GM13977 (cell line): ENCODE results near the gene PBX2.
"Not testable (repeated sequence)": the region's sequence is repeated elsewhere in the genome, so short reads cannot be mapped to it uniquely, and the experiment has no call there.

Source experiments
- DNase-seq: peaks from one replicate; pipeline ENCODE4 v3.0.0; 2012; ENCODE audit warnings: low spot score
- in situ Hi-C: fragments of 300-500 bp; cut with MboI; formaldehyde crosslinking; loops from one replicate; pipeline ENCODE4 v1.12.0; 2022; ENCODE audit warnings: low sequenced_read_pairs, low pct_unique_long_range_greater_than_20kb, mixed read lengths, inconsistent platforms; ENCODE audit not compliant: unreplicated experiment
- TF ChIP-seq, protein P1 (sequence below): IDR thresholded peaks from 2 replicates; pipeline ENCODE4 v1.5.1; 2012; ENCODE audit warnings: mild to moderate bottlenecking, control low read depth; ENCODE audit not compliant: insufficient read depth; ENCODE audit errors: extremely low read depth, missing control alignments

PBX2 gene

DNA sequence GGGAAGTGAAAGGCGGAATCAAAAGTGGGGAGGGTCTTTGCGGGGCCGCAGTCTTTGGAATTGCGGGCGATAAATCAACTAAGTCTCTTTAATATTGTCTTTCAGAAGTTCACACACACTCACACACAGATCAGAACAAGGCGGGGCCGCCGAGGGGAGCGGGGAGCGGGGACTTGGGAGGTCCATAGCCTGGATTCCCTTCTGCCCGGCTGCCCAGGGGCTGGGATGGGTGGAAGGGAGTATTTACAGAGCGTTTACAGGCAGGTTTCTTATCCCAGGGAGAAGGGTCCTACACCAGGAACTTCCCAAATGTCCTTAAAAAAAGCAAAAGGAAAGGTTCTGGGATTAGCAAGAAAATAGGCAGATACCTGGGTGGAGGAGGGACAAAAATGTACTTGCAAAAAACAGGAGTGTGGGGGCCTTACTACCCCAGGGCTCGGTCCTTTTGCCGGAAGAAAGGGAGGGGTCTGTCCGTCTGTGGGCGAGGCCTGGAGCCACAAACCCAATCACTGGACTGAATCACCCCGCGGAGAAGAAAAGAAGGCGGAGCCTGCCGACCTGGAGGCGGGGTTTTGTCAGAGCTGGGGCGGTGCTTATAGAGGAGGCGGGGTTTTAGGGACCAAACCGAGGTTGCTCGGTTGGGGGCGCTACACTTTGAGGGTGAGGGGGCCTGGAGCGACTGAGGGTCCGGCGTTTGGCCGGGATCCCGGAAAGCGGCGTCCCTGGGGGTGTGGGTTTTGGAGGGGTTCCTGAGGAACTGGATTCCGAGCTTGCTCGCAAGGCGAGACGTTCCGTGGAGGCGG is 41.5 kb downstream of the PBX2 start:
- in situ Hi-C loops = no loop called here
- no peak for DNase-seq
- TF ChIP-seq, protein P1, sequence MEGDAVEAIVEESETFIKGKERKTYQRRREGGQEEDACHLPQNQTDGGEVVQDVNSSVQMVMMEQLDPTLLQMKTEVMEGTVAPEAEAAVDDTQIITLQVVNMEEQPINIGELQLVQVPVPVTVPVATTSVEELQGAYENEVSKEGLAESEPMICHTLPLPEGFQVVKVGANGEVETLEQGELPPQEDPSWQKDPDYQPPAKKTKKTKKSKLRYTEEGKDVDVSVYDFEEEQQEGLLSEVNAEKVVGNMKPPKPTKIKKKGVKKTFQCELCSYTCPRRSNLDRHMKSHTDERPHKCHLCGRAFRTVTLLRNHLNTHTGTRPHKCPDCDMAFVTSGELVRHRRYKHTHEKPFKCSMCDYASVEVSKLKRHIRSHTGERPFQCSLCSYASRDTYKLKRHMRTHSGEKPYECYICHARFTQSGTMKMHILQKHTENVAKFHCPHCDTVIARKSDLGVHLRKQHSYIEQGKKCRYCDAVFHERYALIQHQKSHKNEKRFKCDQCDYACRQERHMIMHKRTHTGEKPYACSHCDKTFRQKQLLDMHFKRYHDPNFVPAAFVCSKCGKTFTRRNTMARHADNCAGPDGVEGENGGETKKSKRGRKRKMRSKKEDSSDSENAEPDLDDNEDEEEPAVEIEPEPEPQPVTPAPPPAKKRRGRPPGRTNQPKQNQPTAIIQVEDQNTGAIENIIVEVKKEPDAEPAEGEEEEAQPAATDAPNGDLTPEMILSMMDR = no peak

DNA sequence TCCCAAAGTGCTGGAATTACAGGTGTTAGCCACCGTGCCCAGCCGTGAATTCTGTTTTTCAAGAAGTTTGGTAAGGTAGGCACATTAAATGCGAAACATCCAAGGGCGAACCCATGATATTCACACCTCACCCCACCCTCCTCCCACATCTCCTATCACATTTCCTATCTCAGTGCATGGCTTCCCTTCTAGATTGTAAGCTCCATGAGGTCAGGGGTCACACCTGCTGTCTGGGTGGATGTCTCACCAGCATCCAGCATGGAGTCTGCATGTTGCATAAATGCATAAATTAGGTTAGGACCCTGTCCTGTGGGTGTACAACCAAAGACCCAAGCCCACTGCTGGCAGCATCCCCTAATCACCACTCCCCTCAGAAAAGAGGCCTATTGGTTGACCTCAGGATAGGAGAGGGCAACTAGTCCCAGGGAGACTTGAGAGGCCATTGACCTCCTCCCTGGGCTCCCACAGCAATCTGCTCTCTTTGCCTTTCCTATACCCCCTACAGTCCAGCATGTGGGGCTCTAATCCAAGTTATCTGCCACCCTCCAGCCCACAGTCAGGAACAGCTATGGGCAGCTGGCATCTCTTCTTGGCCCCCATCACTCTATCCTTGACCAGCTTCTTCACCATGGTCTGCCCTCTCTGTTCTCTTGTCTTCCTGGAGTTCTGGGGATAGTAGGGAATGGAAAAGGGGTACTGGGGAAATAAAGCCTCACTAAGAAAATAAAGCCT is 42.4 kb downstream of the PBX2 start:
- TF ChIP-seq, protein P1 = no peak
- no peak for DNase-seq
- in situ Hi-C loops = no loop called here

DNA sequence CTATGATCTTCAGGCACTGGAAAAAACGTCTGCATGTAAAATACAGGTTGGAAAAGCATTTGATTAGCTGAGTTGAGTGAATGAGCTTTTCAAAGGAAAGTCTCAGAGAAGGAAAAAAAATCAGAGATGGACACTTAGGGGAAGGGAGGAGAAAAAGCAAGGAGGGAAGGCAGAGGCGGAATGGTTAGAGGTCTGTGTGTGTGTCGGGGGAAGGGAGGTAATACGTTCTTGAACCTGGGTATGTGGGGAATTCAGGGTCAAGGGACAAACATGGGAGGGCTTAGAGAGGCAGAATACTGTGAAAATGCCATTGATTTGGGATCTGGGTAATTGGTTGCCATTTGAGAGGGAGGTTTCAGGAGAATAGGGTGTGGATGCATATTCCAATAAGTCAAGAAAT is 43.3 kb downstream of the PBX2 start:
- no peak for DNase-seq
- in situ Hi-C loops = no loop called here
- TF ChIP-seq, protein P1 = no peak

DNA sequence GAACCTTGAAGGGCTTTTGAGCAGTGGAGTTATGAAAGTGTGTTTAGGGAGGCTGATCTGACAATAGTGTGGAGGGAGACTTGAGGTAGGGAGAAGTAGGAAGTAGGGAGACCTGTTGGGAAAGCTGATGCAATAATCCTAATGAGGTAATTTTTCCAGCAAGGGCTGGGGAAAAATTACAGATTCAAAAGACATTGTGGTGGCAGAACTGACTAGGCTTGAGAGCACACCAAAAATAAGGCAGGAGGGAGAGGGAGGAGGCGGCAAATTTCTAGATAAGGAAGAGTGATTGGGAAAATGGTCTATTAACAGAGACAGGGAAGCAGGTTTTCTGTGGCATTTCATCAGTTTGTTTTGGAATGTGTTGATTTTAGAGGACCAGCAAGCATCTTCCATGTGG is 43.7 kb downstream of the PBX2 start:
- in situ Hi-C loops = no loop called here
- TF ChIP-seq, protein P1 = no peak
- no peak for DNase-seq

DNA sequence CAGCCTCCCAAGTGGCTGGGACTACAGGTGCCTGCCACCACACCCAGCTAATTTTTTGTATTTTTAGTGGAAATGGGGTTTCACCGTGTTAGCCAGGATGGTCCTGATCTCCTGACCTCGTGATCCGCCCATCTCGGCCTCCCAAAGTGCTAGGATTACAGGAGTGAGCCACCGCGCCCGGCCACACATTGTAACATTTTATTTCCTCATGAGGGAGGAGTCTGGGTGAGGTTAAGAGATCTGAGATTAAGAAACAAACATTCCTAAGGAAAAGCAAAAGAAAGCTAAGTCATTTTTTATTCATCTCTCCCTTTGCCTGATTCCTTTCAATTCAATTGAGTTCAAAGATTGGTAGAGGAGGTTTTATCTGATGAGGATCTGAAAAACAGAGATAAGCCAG is 45.8 kb downstream of the PBX2 start:
- DNase-seq, in situ Hi-C loops: not testable (repeated sequence)

DNA sequence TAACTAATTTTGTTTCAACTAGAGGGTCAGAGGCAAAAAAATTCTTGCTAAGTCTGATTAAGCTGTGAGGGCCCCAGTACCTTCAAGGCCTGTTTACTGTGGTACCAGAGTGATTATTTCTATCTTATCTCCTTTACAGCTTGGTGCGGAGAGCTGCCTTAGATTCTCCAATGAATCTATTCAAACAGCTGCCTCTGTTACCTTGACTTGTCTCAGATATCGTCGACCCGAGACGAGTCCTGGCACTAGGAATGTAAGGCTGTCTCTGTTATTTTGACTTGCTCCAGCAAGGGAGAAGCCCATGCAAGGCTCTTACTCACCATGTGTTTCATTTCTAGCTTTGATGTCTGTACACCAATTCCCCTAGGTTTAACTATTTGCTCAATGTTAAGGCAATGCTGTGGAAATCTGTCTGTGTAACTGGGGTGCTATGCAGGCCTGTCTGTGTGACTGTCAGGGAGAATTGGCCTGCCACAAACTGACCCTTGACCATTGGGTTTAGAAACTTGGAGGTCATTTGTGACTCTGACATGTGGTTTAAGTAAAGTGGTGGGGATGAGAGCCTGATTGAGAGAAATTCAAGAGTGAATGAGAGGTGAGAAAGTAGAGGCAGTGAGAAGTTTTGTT is 49.5 kb downstream of the PBX2 start:
- no peak for DNase-seq
- in situ Hi-C loops = no loop called here
- TF ChIP-seq, protein P1 = no peak

DNA sequence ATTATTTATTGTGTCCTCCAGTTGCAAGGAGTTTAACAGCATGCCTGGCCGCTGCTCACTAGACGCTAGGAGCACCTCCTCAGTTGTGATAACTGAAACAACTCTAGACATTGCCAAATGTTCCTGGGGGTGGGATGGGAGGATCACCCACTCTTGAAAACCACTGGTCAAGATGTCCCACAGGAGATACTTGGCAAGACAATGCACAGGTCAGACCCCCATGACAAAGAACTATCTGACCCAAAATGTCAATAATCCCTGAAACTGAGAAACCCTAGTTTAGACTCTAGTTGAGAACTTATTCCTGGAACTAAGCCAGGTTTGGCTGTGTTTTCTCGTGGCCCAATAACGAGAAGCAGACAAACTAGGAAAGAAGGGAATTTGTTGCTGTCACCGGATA is 50.4 kb downstream of the PBX2 start:
- DNase-seq = no peak
- TF ChIP-seq, protein P1 = no peak
- in situ Hi-C loops = no loop called here
